GM12878 (cell line): ENCODE data around the gene ARHGEF26. TPM values are rescaled to one million over a fixed set of nuclear protein-coding genes. Genes with fewer than 3 reads are reported as not detected.

Source experiments
- ATAC-seq: fragments of 200-7000 bp; cut with Tn5 transposase; 3 replicates; pipeline ENCODE4 v1.9.1; 2020; ENCODE audit warnings: mild to moderate bottlenecking, moderate library complexity
- BruUV-seq: library from RNA; stranded (reverse); fragments of 400-500 nt; replicated peaks from 2 replicates; lab custom pipeline; 2021; lab: Mats Ljungman, UMichigan
- CTCF ChIA-PET: fragments of 300-600 bp; sonication (Branson Sonifier 250); formaldehyde crosslinking; extraction: SDS; loops from one replicate; lab custom pipeline; 2021; ENCODE audit warnings: inconsistent platforms; lab: Yijun Ruan, JAX
- POLR2A ChIA-PET: fragments of 350-600 bp; formaldehyde crosslinking; extraction: SDS; loops from one replicate; lab custom pipeline; 2021; ENCODE audit warnings: inconsistent platforms; lab: Charles Lee
- RAD21 ChIA-PET: fragments of 300-600 bp; sonication (Branson Sonifier 250); formaldehyde crosslinking; loops from one replicate; lab custom pipeline; 2023; ENCODE audit warnings: antibody characterized with exemption; ENCODE audit not compliant: unreplicated experiment; lab: Charles Lee
- SMC1A ChIA-PET: fragments of 300-600 bp; sonication (Branson Sonifier 250); formaldehyde crosslinking; loops from one replicate; lab custom pipeline; 2023; ENCODE audit not compliant: unreplicated experiment, uncharacterized antibody; lab: Charles Lee
- DNase-seq: peaks from one replicate; pipeline ENCODE4 v3.0.0-alpha.2; 2011; ENCODE audit warnings: low read depth, low spot score
- FAIRE-seq: peaks from 3 replicates; lab custom pipeline; 2011; peaks lifted over from hg19 to GRCh38; lab: Jason Lieb, UNC
- H2AFZ ChIP-seq: 2 replicates; pipeline ENCODE4 v1.6.0; 2011; ENCODE audit warnings: low read depth, low read length, control low read depth; ENCODE audit not compliant: control insufficient read depth
- H3K27ac ChIP-seq: 2 replicates; pipeline ENCODE4 v1.5.1; 2011; ENCODE audit warnings: control low read depth; ENCODE audit not compliant: control insufficient read depth, insufficient read depth
- H3K27me3 ChIP-seq, 2 experiments: replicated peaks in 1 of 2; 2 replicates each; pipeline versions ENCODE4 v1.6.0 to v1.6.1; 2011; ENCODE audit warnings: low read length in 1 of 2; ENCODE audit not compliant: control insufficient read depth in 2 of 2, insufficient read depth in 2 of 2
- H3K36me3 ChIP-seq, 2 experiments: 2 replicates each; pipeline ENCODE4 v1.5.1; 2011; ENCODE audit warnings: low read length in 1 of 2; ENCODE audit not compliant: control insufficient read depth in 2 of 2, insufficient read depth in 2 of 2
- H3K4me1 ChIP-seq: 2 replicates; pipeline ENCODE4 v1.6.1; 2011; ENCODE audit warnings: mild to moderate bottlenecking, low read length, moderate library complexity, mixed read lengths; ENCODE audit not compliant: control insufficient read depth, insufficient read depth
- H3K4me2 ChIP-seq: 2 replicates; pipeline ENCODE4 v1.6.0; 2011; ENCODE audit warnings: control low read depth; ENCODE audit not compliant: control insufficient read depth, insufficient read depth
- H3K4me3 ChIP-seq: fragments of 200-600 bp; sonication (generic); 2 replicates; pipeline ENCODE4 v1.5.1; 2016
- H3K79me2 ChIP-seq: 2 replicates; pipeline ENCODE4 v1.6.0; 2011; ENCODE audit warnings: low read length; ENCODE audit not compliant: control insufficient read depth, insufficient read depth
- H3K9ac ChIP-seq: 2 replicates; pipeline ENCODE4 v1.8.0; 2011; ENCODE audit warnings: low read length, control low read depth, mixed read lengths; ENCODE audit not compliant: control insufficient read depth, insufficient read depth
- H3K9me3 ChIP-seq: replicated peaks from 3 replicates; pipeline ENCODE4 v1.5.1; 2011; ENCODE audit warnings: mild to moderate bottlenecking, low read length; ENCODE audit not compliant: control insufficient read depth, insufficient read depth
- H4K20me1 ChIP-seq: 2 replicates; pipeline ENCODE4 v1.6.0; 2011; ENCODE audit not compliant: control insufficient read depth, insufficient read depth
- ATF7 ChIP-seq: fragments of 450-650 bp; IDR thresholded peaks from 2 replicates; pipeline ENCODE4 v1.6.1; 2016; ENCODE audit warnings: low read depth, mild to moderate bottlenecking
- EED ChIP-seq: sonication (generic); IDR thresholded peaks from 2 replicates; pipeline ENCODE4 v1.6.1; 2016; ENCODE audit warnings: antibody characterized with exemption, low read depth
- ESRRA ChIP-seq: IDR thresholded peaks from 2 replicates; pipeline ENCODE4 v1.6.1; 2012; ENCODE audit warnings: mild to moderate bottlenecking, low read length, improper control_type of control experiment
- GABPA ChIP-seq: IDR thresholded peaks from 2 replicates; pipeline ENCODE4 v1.6.1; 2014; ENCODE audit warnings: antibody characterized with exemption, low read depth, mild to moderate bottlenecking, inconsistent platforms
- IKZF1 ChIP-seq: fragments of 450-650 bp; conservative IDR thresholded peaks from 2 replicates; pipeline ENCODE4 v1.6.1; 2017; ENCODE audit warnings: antibody characterized with exemption, mild to moderate bottlenecking
- IRF4 ChIP-seq: IDR thresholded peaks from 2 replicates; pipeline ENCODE4 v1.6.1; 2011; ENCODE audit warnings: low read depth, low read length
- LARP7 ChIP-seq: fragments of 450-650 bp; IDR thresholded peaks from 2 replicates; pipeline ENCODE4 v1.6.1; 2017; ENCODE audit warnings: mild to moderate bottlenecking
- MEF2B ChIP-seq: fragments of 450-650 bp; IDR thresholded peaks from 2 replicates; pipeline ENCODE4 v1.6.1; 2018; ENCODE audit warnings: mild to moderate bottlenecking, moderate library complexity; ENCODE audit not compliant: partially characterized antibody, poor library complexity, severe bottlenecking
- NR2F1 ChIP-seq: fragments of 450-650 bp; conservative IDR thresholded peaks from 2 replicates; pipeline ENCODE4 v1.6.1; 2017; ENCODE audit warnings: mild to moderate bottlenecking
- POU2F2 ChIP-seq: IDR thresholded peaks from 3 replicates; pipeline ENCODE4 v1.6.1; 2011; ENCODE audit warnings: low read depth, mild to moderate bottlenecking, low read length, borderline replicate concordance
- RBBP5 ChIP-seq: fragments of 200-600 bp; sonication (generic); conservative IDR thresholded peaks from 2 replicates; pipeline ENCODE4 v1.6.1; 2016
- RELA ChIP-seq: fragments of 450-650 bp; IDR thresholded peaks from 2 replicates; pipeline ENCODE4 v1.8.0; 2014; ENCODE audit warnings: borderline replicate concordance; ENCODE audit not compliant: partially characterized antibody
- SREBF1 ChIP-seq: IDR thresholded peaks from 2 replicates; pipeline ENCODE4 v1.6.1; 2012; ENCODE audit warnings: mild to moderate bottlenecking, low read length
- SUZ12 ChIP-seq: fragments of 200-600 bp; sonication (generic); IDR thresholded peaks from one replicate; pipeline ENCODE4 v1.6.1; 2018; ENCODE audit warnings: antibody characterized with exemption, mild to moderate bottlenecking; ENCODE audit not compliant: unreplicated experiment
- TCF12 ChIP-seq: IDR thresholded peaks from 2 replicates; pipeline ENCODE4 v1.6.1; 2011; ENCODE audit warnings: low read depth, mild to moderate bottlenecking, low read length
- ZBED1 ChIP-seq: IDR thresholded peaks from 2 replicates; pipeline ENCODE4 v1.6.1; 2016; ENCODE audit warnings: borderline replicate concordance
- ZNF384 ChIP-seq: IDR thresholded peaks from 2 replicates; pipeline ENCODE4 v1.6.1; 2012; ENCODE audit warnings: low read depth, mild to moderate bottlenecking, low read length, improper control_type of control experiment, borderline replicate concordance
- WGBS: methylation state at CpG from one replicate; pipeline ENCODE4 v1.1.6; 2016; ENCODE audit warnings: low lambda C conversion rate; ENCODE audit not compliant: insufficient replicate concordance, insufficient coverage; ENCODE audit errors: missing lambda C conversion rate; 5-methylcytosine and 5-hydroxymethylcytosine counted together
- in situ Hi-C: fragments of 300-500 bp; cut with MboI; formaldehyde crosslinking; loops from 9 replicates; pipeline ENCODE4 v1.14.3; 2018; ENCODE audit warnings: mixed read lengths
- intact Hi-C: fragments of 100-400 bp; cut with micrococcal nuclease; formaldehyde crosslinking; loops from one replicate; pipeline ENCODE4 v1.14.2; 2022; ENCODE audit not compliant: unreplicated experiment
- polyA plus RNA-seq, 11 experiments: library from polyadenylated mRNA; depleted of rRNA in 4 of 11; unstranded in 6 of 11; stranded (reverse) in 5 of 11; fragments of >200 nt; fragmentation: Nextera tagmentation in 4 of 11; fragmentation: Illumina TruSeq in 1 of 11; extraction: Ambion mirVana in 4 of 11; extraction: Trizol in 1 of 11; gene quantifications; 1 replicate in 1 of 11; 2 replicates in 10 of 11; pipeline versions ENCODE4 v1.2.1 to v1.2.3, GENCODE V29; 2011 to 2016; ENCODE audit warnings: inconsistent platforms in 2 of 11, missing spikeins in 2 of 11, low read depth in 1 of 11
- total RNA-seq, 4 experiments: library from RNA; depleted of rRNA in 3 of 4; stranded (reverse); fragments of >200 nt in 3 of 4; fragmentation: Illumina TruSeq in 1 of 4; extraction: Trizol in 1 of 4; gene quantifications; 2 replicates each; pipeline versions ENCODE4 v1.2.1 to v1.2.3, GENCODE V29; 2013 to 2021
- TF ChIP-seq, protein P1 (sequence below): fragments of 450-650 bp; IDR thresholded peaks from 2 replicates; pipeline ENCODE4 v1.6.1; 2017; ENCODE audit warnings: low read depth, mild to moderate bottlenecking, moderate library complexity
- TF ChIP-seq, protein P2 (sequence below): IDR thresholded peaks from 2 replicates; pipeline ENCODE4 v1.6.1; 2011; ENCODE audit warnings: borderline replicate concordance, low read depth, mild to moderate bottlenecking, moderate library complexity, mixed read lengths, low read length; ENCODE audit not compliant: insufficient read depth; ENCODE audit errors: extremely low read length
- TF ChIP-seq, protein P3 (sequence below): fragments of 450-650 bp; IDR thresholded peaks from 2 replicates; pipeline ENCODE4 v1.6.1; 2017; ENCODE audit warnings: mild to moderate bottlenecking, moderate library complexity

The ARHGEF26 gene
- total and polyA plus RNA-seq, 10 of the 15 experiments (the other 5 are each of a cell fraction or from before 2014, with no cell fraction given), result 0.02 to 0.47 (median 0.05) TPM; not detected in 1

DNA sequence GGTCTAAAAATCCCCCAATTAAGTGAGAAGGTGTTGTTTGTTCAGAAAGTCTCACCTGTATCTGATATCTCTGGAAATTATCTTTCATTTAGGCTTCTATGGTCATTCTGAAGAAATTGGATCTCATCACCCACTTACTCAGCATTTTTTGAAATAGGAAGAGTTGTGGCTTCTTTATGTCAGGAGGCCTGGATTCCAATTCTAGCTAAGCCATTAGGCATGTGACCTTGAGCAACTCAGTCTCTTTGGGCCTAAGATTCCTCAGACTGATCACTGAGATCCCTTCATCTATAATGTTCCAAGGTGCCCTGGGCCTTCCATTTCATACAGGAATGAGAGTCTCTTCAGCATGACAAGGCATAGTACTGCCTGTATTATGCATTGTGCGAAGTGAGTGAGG lies 70.3 kb downstream of the ARHGEF26 start (continued):
- TF ChIP-seq GABPA (no peak), MEF2B (no peak), RELA (no peak)
- TF ChIP-seq, all 136 proteins: peak for 0

DNA sequence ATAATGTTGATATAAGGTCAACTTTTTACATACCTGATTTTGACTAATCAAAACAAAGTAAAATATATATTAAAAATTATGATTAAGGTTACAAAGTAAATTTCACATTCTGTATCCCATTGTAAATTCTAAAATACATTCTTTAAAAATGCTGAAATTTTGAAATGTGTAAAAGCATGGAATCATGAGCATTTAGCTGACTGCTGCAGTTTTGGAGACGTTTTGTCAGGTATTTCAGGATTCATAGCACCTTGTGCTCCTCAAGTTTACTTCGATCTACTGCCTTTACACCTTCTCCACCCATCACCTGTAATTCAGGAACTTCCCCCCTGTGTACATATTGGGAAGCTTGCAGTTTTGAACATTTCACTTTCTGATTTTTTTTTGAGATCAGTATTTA lies 71.0 kb downstream of the ARHGEF26 start:
- no peak for FAIRE-seq
- Histone ChIP-seq H3K79me2 (no peaks in the 10 kb centered on the region), H3K36me3 (no peaks in the 10 kb centered on the region), H3K4me3 (no peak overlapping the region), H4K20me1 (no peaks in the 10 kb centered on the region), H3K27ac (no peak overlapping the region), H3K27me3 (no peaks in the 10 kb centered on the region), H3K9ac (no peak overlapping the region), H3K4me2 (no peak overlapping the region), H3K4me1 (no peaks in the 10 kb centered on the region), H3K9me3 (no peaks in the 10 kb centered on the region), H2AFZ (no peak overlapping the region)
- 23% methylated on average over 2 of the region's 2 CpGs for WGBS
- SMC1A ChIA-PET, result no interaction called here
- CTCF ChIA-PET, result no interaction called here
- intact Hi-C loops (no loop called here), in situ Hi-C loops (no loop called here)
- ATAC-seq, result no peak
- BruUV-seq, result no TSS peak
- no peak for DNase-seq
- POLR2A ChIA-PET, result no interaction called here
- RAD21 ChIA-PET, result no interaction called here
- TF ChIP-seq ATF7 (no peak), RBBP5 (no peak), SUZ12 (no peak), LARP7 (no peak), TCF12 (no peak), IRF4 (no peak), EED (no peak), POU2F2 (no peak), ZNF384 (no peak), IKZF1 (no peak), ESRRA (no peak), NR2F1 (no peak), SREBF1 (no peak), ZBED1 (no peak)
- TF ChIP-seq, protein P1, sequence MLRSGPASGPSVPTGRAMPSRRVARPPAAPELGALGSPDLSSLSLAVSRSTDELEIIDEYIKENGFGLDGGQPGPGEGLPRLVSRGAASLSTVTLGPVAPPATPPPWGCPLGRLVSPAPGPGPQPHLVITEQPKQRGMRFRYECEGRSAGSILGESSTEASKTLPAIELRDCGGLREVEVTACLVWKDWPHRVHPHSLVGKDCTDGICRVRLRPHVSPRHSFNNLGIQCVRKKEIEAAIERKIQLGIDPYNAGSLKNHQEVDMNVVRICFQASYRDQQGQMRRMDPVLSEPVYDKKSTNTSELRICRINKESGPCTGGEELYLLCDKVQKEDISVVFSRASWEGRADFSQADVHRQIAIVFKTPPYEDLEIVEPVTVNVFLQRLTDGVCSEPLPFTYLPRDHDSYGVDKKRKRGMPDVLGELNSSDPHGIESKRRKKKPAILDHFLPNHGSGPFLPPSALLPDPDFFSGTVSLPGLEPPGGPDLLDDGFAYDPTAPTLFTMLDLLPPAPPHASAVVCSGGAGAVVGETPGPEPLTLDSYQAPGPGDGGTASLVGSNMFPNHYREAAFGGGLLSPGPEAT, result no peak
- TF ChIP-seq, protein P2, sequence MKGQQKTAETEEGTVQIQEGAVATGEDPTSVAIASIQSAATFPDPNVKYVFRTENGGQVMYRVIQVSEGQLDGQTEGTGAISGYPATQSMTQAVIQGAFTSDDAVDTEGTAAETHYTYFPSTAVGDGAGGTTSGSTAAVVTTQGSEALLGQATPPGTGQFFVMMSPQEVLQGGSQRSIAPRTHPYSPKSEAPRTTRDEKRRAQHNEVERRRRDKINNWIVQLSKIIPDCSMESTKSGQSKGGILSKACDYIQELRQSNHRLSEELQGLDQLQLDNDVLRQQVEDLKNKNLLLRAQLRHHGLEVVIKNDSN, result no peak
- TF ChIP-seq, protein P3, sequence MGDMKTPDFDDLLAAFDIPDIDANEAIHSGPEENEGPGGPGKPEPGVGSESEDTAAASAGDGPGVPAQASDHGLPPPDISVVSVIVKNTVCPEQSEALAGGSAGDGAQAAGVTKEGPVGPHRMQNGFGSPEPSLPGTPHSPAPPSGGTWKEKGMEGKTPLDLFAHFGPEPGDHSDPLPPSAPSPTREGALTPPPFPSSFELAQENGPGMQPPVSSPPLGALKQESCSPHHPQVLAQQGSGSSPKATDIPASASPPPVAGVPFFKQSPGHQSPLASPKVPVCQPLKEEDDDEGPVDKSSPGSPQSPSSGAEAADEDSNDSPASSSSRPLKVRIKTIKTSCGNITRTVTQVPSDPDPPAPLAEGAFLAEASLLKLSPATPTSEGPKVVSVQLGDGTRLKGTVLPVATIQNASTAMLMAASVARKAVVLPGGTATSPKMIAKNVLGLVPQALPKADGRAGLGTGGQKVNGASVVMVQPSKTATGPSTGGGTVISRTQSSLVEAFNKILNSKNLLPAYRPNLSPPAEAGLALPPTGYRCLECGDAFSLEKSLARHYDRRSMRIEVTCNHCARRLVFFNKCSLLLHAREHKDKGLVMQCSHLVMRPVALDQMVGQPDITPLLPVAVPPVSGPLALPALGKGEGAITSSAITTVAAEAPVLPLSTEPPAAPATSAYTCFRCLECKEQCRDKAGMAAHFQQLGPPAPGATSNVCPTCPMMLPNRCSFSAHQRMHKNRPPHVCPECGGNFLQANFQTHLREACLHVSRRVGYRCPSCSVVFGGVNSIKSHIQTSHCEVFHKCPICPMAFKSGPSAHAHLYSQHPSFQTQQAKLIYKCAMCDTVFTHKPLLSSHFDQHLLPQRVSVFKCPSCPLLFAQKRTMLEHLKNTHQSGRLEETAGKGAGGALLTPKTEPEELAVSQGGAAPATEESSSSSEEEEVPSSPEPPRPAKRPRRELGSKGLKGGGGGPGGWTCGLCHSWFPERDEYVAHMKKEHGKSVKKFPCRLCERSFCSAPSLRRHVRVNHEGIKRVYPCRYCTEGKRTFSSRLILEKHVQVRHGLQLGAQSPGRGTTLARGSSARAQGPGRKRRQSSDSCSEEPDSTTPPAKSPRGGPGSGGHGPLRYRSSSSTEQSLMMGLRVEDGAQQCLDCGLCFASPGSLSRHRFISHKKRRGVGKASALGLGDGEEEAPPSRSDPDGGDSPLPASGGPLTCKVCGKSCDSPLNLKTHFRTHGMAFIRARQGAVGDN, result no peak
